PC-9 (cell line): ENCODE results near the gene AQP3. TPM values are rescaled to one million over a fixed set of nuclear protein-coding genes. Genes with fewer than 3 reads are reported as not detected.

ENCODE experiments used
- BruUV-seq: library from RNA; stranded (reverse); fragments of 400-500 nt; replicated peaks from 2 replicates; lab custom pipeline; 2021; lab: Mats Ljungman, UMichigan
- CTCF ChIA-PET: fragments of 300-600 bp; sonication (Branson Sonifier 250); formaldehyde crosslinking; loops from one replicate; lab custom pipeline; 2022; ENCODE audit warnings: antibody characterized with exemption; lab: Charles Lee
- POLR2A ChIA-PET: fragments of 300-600 bp; sonication (Branson Sonifier 250); formaldehyde crosslinking; loops from one replicate; lab custom pipeline; 2022; ENCODE audit warnings: antibody characterized with exemption; ENCODE audit not compliant: unreplicated experiment; lab: Charles Lee
- DNase-seq, 2 experiments: peaks; one replicate each; pipeline versions ENCODE4 v3.0.0 to v3.0.0-alpha.2; 2015 to 2022; ENCODE audit warnings: mixed read lengths in 1 of 2
- H2AFZ ChIP-seq: fragments of 200-600 bp; sonication (generic); 2 replicates; pipeline ENCODE4 v1.8.1; 2017; ENCODE audit warnings: antibody characterized with exemption
- H3F3A ChIP-seq: fragments of 200-600 bp; sonication (generic); 2 replicates; pipeline ENCODE4 v1.8.1; 2017; ENCODE audit warnings: antibody characterized with exemption, mild to moderate bottlenecking, low read depth; ENCODE audit not compliant: insufficient read depth
- H3K27ac ChIP-seq: fragments of 200-600 bp; sonication (generic); 2 replicates; pipeline ENCODE4 v1.6.1; 2016; ENCODE audit warnings: mixed run types
- H3K27me3 ChIP-seq: fragments of 200-600 bp; sonication (generic); 2 replicates; pipeline ENCODE4 v1.6.1; 2016; ENCODE audit warnings: low read depth, mixed run types; ENCODE audit not compliant: insufficient read depth
- H3K36me3 ChIP-seq: fragments of 200-600 bp; sonication (generic); 2 replicates; pipeline ENCODE4 v1.6.1; 2016; ENCODE audit warnings: low read depth, mixed run types
- H3K4me1 ChIP-seq: fragments of 200-600 bp; sonication (generic); replicated peaks from 2 replicates; pipeline ENCODE4 v1.6.1; 2016; ENCODE audit warnings: mixed run types; ENCODE audit not compliant: insufficient read depth
- H3K4me2 ChIP-seq: fragments of 200-600 bp; sonication (generic); 2 replicates; pipeline ENCODE4 v1.6.1; 2017; ENCODE audit warnings: mixed run types
- H3K4me3 ChIP-seq: fragments of 200-600 bp; sonication (generic); 2 replicates; pipeline ENCODE4 v1.6.1; 2016; ENCODE audit warnings: mixed run types
- H3K79me2 ChIP-seq: fragments of 200-600 bp; sonication (generic); 2 replicates; pipeline ENCODE4 v1.6.1; 2017; ENCODE audit warnings: low read depth, mixed run types
- H3K9me2 ChIP-seq: fragments of 200-600 bp; sonication (generic); 2 replicates; pipeline ENCODE4 v1.8.1; 2017; ENCODE audit warnings: mild to moderate bottlenecking; ENCODE audit not compliant: insufficient read depth
- H3K9me3 ChIP-seq: fragments of 200-600 bp; sonication (generic); 2 replicates; pipeline ENCODE4 v1.8.1; 2016; ENCODE audit warnings: low read depth; ENCODE audit not compliant: insufficient read depth
- H4K20me1 ChIP-seq: fragments of 200-600 bp; sonication (generic); 2 replicates; pipeline ENCODE4 v1.8.1; 2017; ENCODE audit not compliant: insufficient read depth
- CTCF ChIP-seq: fragments of 200-600 bp; sonication (generic); conservative IDR thresholded peaks from 2 replicates; pipeline ENCODE4 v1.6.1; 2017; ENCODE audit warnings: mixed run types, antibody characterized with exemption, mild to moderate bottlenecking, moderate library complexity
- EZH2 ChIP-seq: fragments of 200-600 bp; sonication (generic); IDR thresholded peaks from 2 replicates; pipeline ENCODE4 v1.8.0; 2017; ENCODE audit warnings: antibody characterized with exemption, low read depth
- intact Hi-C: fragments of 100-400 bp; cut with micrococcal nuclease; formaldehyde crosslinking; loops from one replicate; pipeline ENCODE4 v1.10.0; 2022; ENCODE audit not compliant: unreplicated experiment
- total RNA-seq: library from RNA; stranded (reverse); gene quantifications from 2 replicates; pipeline ENCODE4 v1.2.3, GENCODE V29; 2021

AQP3 gene
- total RNA-seq, 1 experiment from 2014 or later, result 9.9 TPM

- Histone ChIP-seq H3K4me3 (peak overlapping the region; percentile 80; the same call in 1 of the 2 replicates), H2AFZ (no peak overlapping the region), H4K20me1 (no peaks in the 10 kb centered on the region), H3K79me2 (peaks cover 24% of the 10 kb centered on the region), H3K27me3 (no peaks in the 10 kb centered on the region), H3K36me3 (no peaks in the 10 kb centered on the region), H3K4me2 (peak overlapping the region; percentile 91), H3K9me3 (no peaks in the 10 kb centered on the region), H3K4me1 (0 out of 2 replicates have a peak, but pooled peaks cover 10% of the 10 kb centered on the region), H3F3A (no peaks in the 10 kb centered on the region), H3K27ac (no peak overlapping the region), H3K9me2 (no peaks in the 10 kb centered on the region)
- no TSS peak for BruUV-seq
- DNase-seq, result no peak
- TF ChIP-seq EZH2, result no peak
- no peak for TF ChIP-seq CTCF
- intact Hi-C loops, result loop anchor here (10.0 kb wide), 1 partner anchor 252 kb away; no protein-coding TSS in a partner anchor
- POLR2A ChIA-PET, result no interaction called here
- CTCF ChIA-PET, result no interaction called here
Measured at GRCh38 chr9:33472171-33472880, 24.9 kb upstream of the AQP3 start.

GRCh38 chr9:33471361-33471760 lies 24.0 kb upstream of the AQP3 start:
- Histone ChIP-seq H3K9me2 (no peaks in the 10 kb centered on the region), H4K20me1 (no peaks in the 10 kb centered on the region), H3K4me1 (0 out of 2 replicates have a peak, but pooled peaks cover 10% of the 10 kb centered on the region), H3K4me3 (no peak overlapping the region), H3K9me3 (no peaks in the 10 kb centered on the region), H3K27ac (no peak overlapping the region), H3F3A (no peaks in the 10 kb centered on the region), H3K4me2 (no peak overlapping the region), H3K79me2 (peaks cover 24% of the 10 kb centered on the region), H3K27me3 (no peaks in the 10 kb centered on the region), H2AFZ (no peak overlapping the region), H3K36me3 (no peaks in the 10 kb centered on the region)
- no peak for DNase-seq
- intact Hi-C loops, result loop anchor here (10.0 kb wide), 1 partner anchor 253 kb away; no protein-coding TSS in a partner anchor
- ChIA-PET CTCF (no interaction called here), POLR2A (no interaction called here)
- no peak for TF ChIP-seq CTCF
- TF ChIP-seq EZH2, result no peak
- BruUV-seq, result no TSS peak

- Histone ChIP-seq H3K27ac (no peak overlapping the region), H3K4me3 (no peak overlapping the region), H3K4me1 (0 out of 2 replicates have a peak, but pooled peaks cover 10% of the 10 kb centered on the region), H3K9me3 (no peaks in the 10 kb centered on the region), H3K4me2 (no peak overlapping the region), H3F3A (no peaks in the 10 kb centered on the region), H3K36me3 (no peaks in the 10 kb centered on the region), H4K20me1 (no peaks in the 10 kb centered on the region), H3K27me3 (no peaks in the 10 kb centered on the region), H2AFZ (no peak overlapping the region), H3K79me2 (peaks cover 24% of the 10 kb centered on the region), H3K9me2 (no peaks in the 10 kb centered on the region)
- BruUV-seq, result no TSS peak
- POLR2A ChIA-PET, result no interaction called here
- intact Hi-C loops, result loop anchor here (10.0 kb wide), 1 partner anchor 255 kb away; no protein-coding TSS in a partner anchor
- DNase-seq, result no peak
- CTCF ChIA-PET, result no interaction called here
- TF ChIP-seq EZH2, result no peak
- TF ChIP-seq CTCF, result no peak
Measured at GRCh38 chr9:33469891-33470290, 22.5 kb upstream of the AQP3 start.
